HCT116 (cell line): ENCODE results near the gene FBXW8. TPM values are rescaled to one million over a fixed set of nuclear protein-coding genes. Genes with fewer than 3 reads are reported as not detected.

Experiments used
- ATAC-seq: fragments of 200-7000 bp; cut with Tn5 transposase; 2 replicates; pipeline ENCODE4 v1.9.1; 2020; ENCODE audit warnings: mild to moderate bottlenecking, moderate library complexity
- BruUV-seq: library from RNA; stranded (reverse); fragments of 400-500 nt; replicated peaks from 2 replicates; lab custom pipeline; 2021; lab: Mats Ljungman, UMichigan
- CTCF ChIA-PET: fragments of 300-600 bp; sonication (Branson Sonifier 250); formaldehyde crosslinking; loops from one replicate; lab custom pipeline; 2021; ENCODE audit warnings: antibody characterized with exemption; lab: Charles Lee
- POLR2A ChIA-PET: fragments of 300-600, 350-600 bp; sonication (Branson Sonifier 250); formaldehyde crosslinking; loops from one replicate; lab custom pipeline; 2021; ENCODE audit warnings: antibody characterized with exemption; lab: Charles Lee
- RAD21 ChIA-PET, 2 experiments: fragments of 300-600 bp; sonication (Branson Sonifier 250); formaldehyde crosslinking; loops; one replicate each; lab custom pipeline; 2023; ENCODE audit warnings: low total read pairs in 2 of 2; ENCODE audit not compliant: uncharacterized antibody in 2 of 2, unreplicated experiment in 2 of 2, low non-redundant PET in 1 of 2; lab: Charles Lee
- DNase-seq: peaks from one replicate; pipeline ENCODE4 v3.0.0-alpha.2; 2010; ENCODE audit warnings: low read depth, low spot score
- H2AFZ ChIP-seq: fragments of 200-600 bp; shearing (Covaris generic), sonication (generic); 2 replicates; pipeline ENCODE4 v1.6.1; 2017; ENCODE audit warnings: low read depth, mixed run types, mixed read lengths, antibody characterized with exemption, low read length; ENCODE audit not compliant: poor library complexity, severe bottlenecking
- H3K27ac ChIP-seq: 2 replicates; pipeline ENCODE4 v1.5.1; 2012; ENCODE audit warnings: low read depth, low read length
- H3K27me3 ChIP-seq: fragments of 200-600 bp; sonication (generic); 2 replicates; pipeline ENCODE4 v1.6.1; 2016; ENCODE audit warnings: mixed run types, low read length, mixed read lengths; ENCODE audit not compliant: insufficient read depth
- H3K36me3 ChIP-seq, 2 experiments: fragments of 200-500 bp in 1 of 2; fragments of 200-600 bp in 1 of 2; sonication (Bioruptor generic) in 1 of 2; sonication (generic) in 1 of 2; 2 replicates each; pipeline versions ENCODE4 v1.5.1 to v1.6.1; 2014 to 2016; ENCODE audit warnings: low read length in 2 of 2, inconsistent platforms in 1 of 2, mixed read lengths in 1 of 2, mixed run types in 1 of 2; ENCODE audit not compliant: insufficient read depth in 2 of 2, control insufficient read depth in 1 of 2
- H3K4me1 ChIP-seq, 2 experiments: fragments of 200-600 bp in 1 of 2; sonication (generic) in 1 of 2; 2 replicates each; pipeline versions ENCODE4 v1.5.1 to v1.6.1; 2012 to 2017; ENCODE audit warnings: low read length in 2 of 2, inconsistent platforms in 1 of 2, mild to moderate bottlenecking in 1 of 2, mixed read lengths in 1 of 2, mixed run types in 1 of 2, moderate library complexity in 1 of 2; ENCODE audit not compliant: insufficient read depth in 2 of 2, control insufficient read depth in 1 of 2
- H3K4me2 ChIP-seq: fragments of 200-600 bp; sonication (generic); 2 replicates; pipeline ENCODE4 v1.6.1; 2017; ENCODE audit warnings: mixed run types, low read length, mixed read lengths
- H3K4me3 ChIP-seq, 2 experiments: fragments of 200-600 bp in 1 of 2; sonication (generic) in 1 of 2; replicated peaks in 1 of 2; 2 replicates each; pipeline ENCODE4 v1.5.1; 2011 to 2016; ENCODE audit warnings: low read length in 2 of 2, control low read depth in 1 of 2, low read depth in 1 of 2, mild to moderate bottlenecking in 1 of 2, mixed read lengths in 1 of 2, mixed run types in 1 of 2
- H3K79me2 ChIP-seq: fragments of 200-600 bp; sonication (generic); 2 replicates; pipeline ENCODE4 v1.6.1; 2017; ENCODE audit warnings: mild to moderate bottlenecking, mixed run types, low read length, moderate library complexity, mixed read lengths; ENCODE audit not compliant: insufficient read depth
- H3K9ac ChIP-seq: fragments of 200-600 bp; sonication (generic); 2 replicates; pipeline ENCODE4 v1.6.1; 2016; ENCODE audit warnings: low read length, mixed read lengths
- H3K9me2 ChIP-seq: fragments of 200-600 bp; sonication (generic), shearing (Covaris generic); 2 replicates; pipeline ENCODE4 v1.6.1; 2017; ENCODE audit warnings: mixed run types, mild to moderate bottlenecking, moderate library complexity; ENCODE audit not compliant: insufficient read depth
- H3K9me3 ChIP-seq, 2 experiments: fragments of 200-500 bp in 1 of 2; fragments of 200-600 bp in 1 of 2; sonication (Bioruptor generic) in 1 of 2; sonication (generic) in 1 of 2; 2 replicates each; pipeline ENCODE4 v1.6.1; 2014 to 2017; ENCODE audit warnings: low read length in 2 of 2, mixed read lengths in 2 of 2, inconsistent platforms in 1 of 2, low read depth in 1 of 2, mild to moderate bottlenecking in 1 of 2, mixed run types in 1 of 2, moderate library complexity in 1 of 2; ENCODE audit not compliant: control insufficient read depth in 1 of 2, insufficient read depth in 1 of 2
- H4K20me1 ChIP-seq: fragments of 200-600 bp; sonication (generic), shearing (Covaris generic); 2 replicates; pipeline ENCODE4 v1.6.1; 2017; ENCODE audit warnings: mixed run types, mild to moderate bottlenecking, moderate library complexity; ENCODE audit not compliant: insufficient read depth
- ATF3 ChIP-seq: IDR thresholded peaks from 2 replicates; pipeline ENCODE4 v1.6.1; 2012
- CEBPB ChIP-seq: IDR thresholded peaks from 2 replicates; pipeline ENCODE4 v1.6.1; 2012; ENCODE audit warnings: low read depth
- ELF1 ChIP-seq: IDR thresholded peaks from 2 replicates; pipeline ENCODE4 v1.6.1; 2012; ENCODE audit warnings: low read depth, borderline replicate concordance
- EZH2 ChIP-seq: fragments of 200-600 bp; sonication (generic); IDR thresholded peaks from 2 replicates; pipeline ENCODE4 v1.6.1; 2017; ENCODE audit warnings: antibody characterized with exemption, mixed run types
- FOSL1 ChIP-seq: IDR thresholded peaks from 2 replicates; pipeline ENCODE4 v1.6.1; 2012; ENCODE audit warnings: low read depth
- JUND ChIP-seq: IDR thresholded peaks from 2 replicates; pipeline ENCODE4 v1.6.1; 2012
- POLR2AphosphoS5 ChIP-seq: IDR thresholded peaks from 2 replicates; pipeline ENCODE4 v1.6.1; 2011; ENCODE audit warnings: mild to moderate bottlenecking, low read depth, low read length, moderate library complexity
- REST ChIP-seq: IDR thresholded peaks from 2 replicates; pipeline ENCODE4 v1.6.1; 2012; ENCODE audit warnings: low read depth
- SIN3A ChIP-seq: IDR thresholded peaks from 2 replicates; pipeline ENCODE4 v1.6.1; 2012; ENCODE audit warnings: low read depth
- SP1 ChIP-seq: IDR thresholded peaks from 2 replicates; pipeline ENCODE4 v1.6.1; 2012; ENCODE audit warnings: low read depth
- SRF ChIP-seq: IDR thresholded peaks from 2 replicates; pipeline ENCODE4 v1.6.1; 2012; ENCODE audit warnings: low read depth
- TCF7L2 ChIP-seq: IDR thresholded peaks from 2 replicates; pipeline ENCODE4 v1.7.0; 2011; ENCODE audit warnings: borderline replicate concordance, inconsistent platforms; ENCODE audit not compliant: insufficient read depth, insufficient read length; ENCODE audit errors: extremely low read depth
- ZFX ChIP-seq: fragments of 450-650 bp; IDR thresholded peaks from 2 replicates; pipeline ENCODE4 v1.6.1; 2017
- ZNF274 ChIP-seq: fragments of 200-500 bp; sonication (Bioruptor generic); IDR thresholded peaks from 2 replicates; pipeline ENCODE4 v1.6.1; 2014; ENCODE audit warnings: mild to moderate bottlenecking, low read depth, low read length, inconsistent platforms
- intact Hi-C: fragments of 100-400 bp; cut with micrococcal nuclease; formaldehyde crosslinking; loops from 2 replicates; pipeline ENCODE4 v1.10.0; 2022
- total RNA-seq: library from RNA; stranded (reverse); gene quantifications from one replicate; pipeline ENCODE4 v1.2.1, GENCODE V29; 2021; ENCODE audit not compliant: unreplicated experiment
- TF ChIP-seq, protein P1 (sequence below): IDR thresholded peaks from 2 replicates; pipeline ENCODE4 v1.6.1; 2012

The FBXW8 gene
- total RNA-seq, 1 experiment from 2014 or later = 14.6 TPM

GRCh38 chr12:117027251-117028086 lies 116.7 kb downstream of the FBXW8 start:
- Histone ChIP-seq H3K27ac (no peak overlapping the region), H3K27me3 (no peaks in the 10 kb centered on the region), H3K4me2 (no peak overlapping the region), H3K36me3 (peaks cover 0 to 3% of the 10 kb centered on the region in 2 experiments; a peak in 1 of 4 replicates)
- intact Hi-C loops = no loop called here
- CTCF ChIA-PET = interaction anchor here (0.8 to 2.0 kb wide), 2 partner anchors 92 to 93 kb away, joined by 3 to 8 read pairs; no protein-coding TSS in a partner anchor
- no peak for TF ChIP-seq POLR2AphosphoS5
- no peak for TF ChIP-seq ELF1
- no peak for TF ChIP-seq ZNF274
- TF ChIP-seq CEBPB = no peak
- TF ChIP-seq TCF7L2 = no peak
- TF ChIP-seq FOSL1 = no peak
- TF ChIP-seq SIN3A = no peak
- TF ChIP-seq ATF3 = no peak
- TF ChIP-seq SP1 = no peak
- TF ChIP-seq ZFX = no peak
- no peak for TF ChIP-seq REST
- TF ChIP-seq, protein P1, sequence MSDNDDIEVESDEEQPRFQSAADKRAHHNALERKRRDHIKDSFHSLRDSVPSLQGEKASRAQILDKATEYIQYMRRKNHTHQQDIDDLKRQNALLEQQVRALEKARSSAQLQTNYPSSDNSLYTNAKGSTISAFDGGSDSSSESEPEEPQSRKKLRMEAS = no peak
- TF ChIP-seq JUND = no peak
- no peak for TF ChIP-seq EZH2
- TF ChIP-seq SRF = no peak
- TF ChIP-seq, all 23 proteins: peak for 0
- ChIA-PET POLR2A (no interaction called here), RAD21 (no interaction called here)
- Histone ChIP-seq H3K79me2 (no peaks in the 10 kb centered on the region), H3K9me2 (no peaks in the 10 kb centered on the region), H3K9ac (no peak overlapping the region), H3K4me3 (no peak overlapping the region), H3K4me1 (no peaks in the 10 kb centered on the region), H4K20me1 (no peaks in the 10 kb centered on the region), H3K9me3 (no peaks in the 10 kb centered on the region), H2AFZ (no peak overlapping the region)
- ATAC-seq (no peak), DNase-seq (no peak)
- BruUV-seq = no TSS peak
